Uterus (tissue), 4 donors: ENCODE measurements around the gene SERPINB10. TPM values are rescaled to one million over a fixed set of nuclear protein-coding genes. Genes with fewer than 3 reads are reported as not detected.

Experiments used
- DNase-seq, 2 donors: peaks; one replicate each; pipeline ENCODE4 v3.0.0-alpha.2; 2019 to 2020
- H3K27ac ChIP-seq, 2 donors: fragments of 200-600 bp; sonication (generic); 1 replicate in 1 of 2; 2 replicates in 1 of 2; pipeline ENCODE4 v1.5.1; 2016 to 2018
- H3K27me3 ChIP-seq, 2 donors: fragments of 200-600 bp; sonication (generic); one replicate each; pipeline ENCODE4 v1.5.1; 2018 to 2019; ENCODE audit warnings: control low read depth in 1 of 2
- H3K36me3 ChIP-seq, 2 donors: fragments of 200-600 bp; sonication (generic); one replicate each; pipeline ENCODE4 v1.5.1; 2019; ENCODE audit warnings: control low read depth in 1 of 2
- H3K4me1 ChIP-seq, 2 donors: fragments of 200-600 bp; sonication (generic); one replicate each; pipeline ENCODE4 v1.5.1; 2018 to 2019; ENCODE audit warnings: control low read depth in 1 of 2
- H3K4me3 ChIP-seq, 2 donors: fragments of 200-600 bp; sonication (generic); 1 replicate in 1 of 2; 2 replicates in 1 of 2; pipeline ENCODE4 v1.5.1; 2018 to 2019; ENCODE audit warnings: mild to moderate bottlenecking in 1 of 2
- H3K9me3 ChIP-seq, 2 donors: fragments of 200-600 bp; sonication (generic); one replicate each; pipeline ENCODE4 v1.5.1; 2019; ENCODE audit warnings: control low read depth in 1 of 2
- CTCF ChIP-seq, 4 experiments: fragments of 200-600 bp in 2 of 4; fragments of 450-650 bp in 2 of 4; sonication (generic) in 2 of 4; IDR thresholded peaks; one replicate each; pipeline ENCODE4 v1.5.1; 2016 to 2019; ENCODE audit warnings: antibody characterized with exemption in 4 of 4, mild to moderate bottlenecking in 2 of 4, moderate library complexity in 1 of 4
- POLR2A ChIP-seq, 2 donors: fragments of 450-650 bp; IDR thresholded peaks; one replicate each; pipeline ENCODE4 v1.6.1; 2016; ENCODE audit warnings: antibody characterized with exemption in 2 of 2, mild to moderate bottlenecking in 1 of 2, moderate library complexity in 1 of 2
- intact Hi-C: fragments of 100-400 bp; cut with DNase I; formaldehyde crosslinking; loops from one replicate; pipeline ENCODE4 v1.15.1; 2023; ENCODE audit warnings: low total_unique reads
- total RNA-seq, 4 donors: library from RNA; depleted of rRNA in 3 of 4; stranded (reverse); fragments of >200 nt in 3 of 4; gene quantifications; one replicate each; pipeline versions ENCODE4 v1.1.0 to v1.2.4, GENCODE V29; 2014 to 2023
- donor health status: DM: yes; HTN: yes; CAD: no.

SERPINB10 gene
- total RNA-seq, 4 donors from 2014 or later: not detected

- Histone ChIP-seq H3K36me3 (no peaks in the 10 kb centered on the region), H3K4me1 (no peaks in the 10 kb centered on the region)
- no peak for TF ChIP-seq CTCF (IDR thresholded peaks at IDR 0.05)
- TF ChIP-seq POLR2A (IDR thresholded peaks at IDR 0.05): no peak
Observed at GRCh38 chr18:63883617-63884016, 24.1 kb upstream of the SERPINB10 start.

DNA sequence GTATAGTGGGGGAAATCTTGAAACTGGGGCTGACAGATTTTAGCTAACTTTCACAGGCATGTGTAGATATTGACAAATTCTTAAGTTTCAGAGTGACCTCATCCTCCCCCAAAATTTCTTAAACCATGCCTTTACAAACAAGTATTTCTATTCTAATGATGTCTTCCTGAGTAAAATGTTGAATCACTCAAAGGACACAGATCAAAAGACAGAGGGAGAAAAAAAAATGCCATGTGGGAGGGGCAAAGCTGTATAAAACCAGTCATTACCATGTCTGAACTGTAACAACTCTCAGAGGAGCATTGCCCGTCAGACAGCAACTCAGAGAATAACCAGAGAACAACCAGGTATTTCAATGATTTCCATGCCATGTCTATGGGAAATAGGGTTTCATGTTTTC lies 20.3 kb upstream of the SERPINB10 start, which contains the start of gene SERPINB2:
Gene SERPINB2 (plus strand): TSS at position 282 of the 400 bp plus-strand sequence. CDS start 3,740 bp downstream, outside the sequence.
- DNase-seq: no peak
- H3K4me3 ChIP-seq: no peak within 1 kb of the TSS
- no peaks in the 10 kb centered on the region for H3K9me3 ChIP-seq
- no peak within 1 kb of the TSS for H3K27ac ChIP-seq
- H3K4me1 ChIP-seq: no peaks in the 10 kb centered on the region
- no peaks in the 10 kb centered on the region for H3K36me3 ChIP-seq
- no peaks in the 10 kb centered on the region for H3K27me3 ChIP-seq
- intact Hi-C loops: no loop called here
- TF ChIP-seq CTCF (IDR thresholded peaks at IDR 0.05) (no peak), POLR2A (IDR thresholded peaks at IDR 0.05) (no peak)

More at GRCh38 chr18:63883617-63884016, 24.1 kb upstream of the SERPINB10 start:
- intact Hi-C loops: no loop called here
- H3K27me3 ChIP-seq: no peaks in the 10 kb centered on the region
- H3K9me3 ChIP-seq: no peaks in the 10 kb centered on the region
- H3K4me3 ChIP-seq: no peak overlapping the region
- DNase-seq: no peak
- H3K27ac ChIP-seq: no peak overlapping the region

DNA sequence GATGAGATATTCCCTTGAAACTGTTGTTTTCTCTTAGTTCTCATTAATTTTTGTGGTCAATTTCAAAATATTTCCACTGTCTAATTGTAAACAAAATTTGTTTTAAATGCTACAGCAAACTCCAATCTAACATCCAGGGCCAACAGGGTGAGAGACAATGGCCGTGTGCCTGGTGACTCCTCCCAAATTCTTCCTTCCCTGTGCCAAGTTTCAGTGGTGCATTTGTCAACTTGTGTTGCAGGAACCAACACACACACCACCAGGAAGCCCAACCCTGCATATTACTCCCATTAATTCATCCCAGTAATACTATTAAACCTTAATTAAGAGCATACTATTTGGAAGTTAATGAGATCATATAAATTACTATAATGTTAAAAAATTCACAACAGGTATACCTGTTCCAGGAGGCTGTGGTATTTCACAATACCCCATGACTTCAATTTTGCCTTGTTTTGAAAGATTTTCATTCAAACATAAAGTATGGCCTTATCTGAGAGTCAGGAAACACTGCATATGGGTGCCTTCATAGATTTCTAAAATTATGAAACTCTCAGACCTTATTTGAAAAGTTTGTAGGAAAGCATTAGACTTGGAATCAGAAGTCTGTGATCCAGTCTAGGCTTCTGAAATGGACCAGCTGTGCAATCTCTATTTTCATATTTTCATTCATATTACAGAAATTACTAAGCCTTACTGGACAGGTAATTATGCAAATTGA lies 19.1 kb upstream of the SERPINB10 start:
- H3K36me3 ChIP-seq: no peaks in the 10 kb centered on the region
- intact Hi-C loops: no loop called here
- no peak overlapping the region for H3K4me3 ChIP-seq
- no peak for DNase-seq
- TF ChIP-seq CTCF (IDR thresholded peaks at IDR 0.05): no peak
- no peak for TF ChIP-seq POLR2A (IDR thresholded peaks at IDR 0.05)
- H3K9me3 ChIP-seq: no peaks in the 10 kb centered on the region
- no peaks in the 10 kb centered on the region for H3K27me3 ChIP-seq
- no peak overlapping the region for H3K27ac ChIP-seq
- H3K4me1 ChIP-seq: no peaks in the 10 kb centered on the region

- DNase-seq: no peak
- Histone ChIP-seq H3K9me3 (no peaks in the 10 kb centered on the region), H3K4me3 (no peak overlapping the region), H3K27ac (no peak overlapping the region), H3K27me3 (no peaks in the 10 kb centered on the region), H3K4me1 (no peaks in the 10 kb centered on the region), H3K36me3 (no peaks in the 10 kb centered on the region)
- intact Hi-C loops: no loop called here
- no peak for TF ChIP-seq POLR2A (IDR thresholded peaks at IDR 0.05)
- no peak for TF ChIP-seq CTCF (IDR thresholded peaks at IDR 0.05)
Observed at GRCh38 chr18:63889626-63890025, 18.1 kb upstream of the SERPINB10 start.

DNA sequence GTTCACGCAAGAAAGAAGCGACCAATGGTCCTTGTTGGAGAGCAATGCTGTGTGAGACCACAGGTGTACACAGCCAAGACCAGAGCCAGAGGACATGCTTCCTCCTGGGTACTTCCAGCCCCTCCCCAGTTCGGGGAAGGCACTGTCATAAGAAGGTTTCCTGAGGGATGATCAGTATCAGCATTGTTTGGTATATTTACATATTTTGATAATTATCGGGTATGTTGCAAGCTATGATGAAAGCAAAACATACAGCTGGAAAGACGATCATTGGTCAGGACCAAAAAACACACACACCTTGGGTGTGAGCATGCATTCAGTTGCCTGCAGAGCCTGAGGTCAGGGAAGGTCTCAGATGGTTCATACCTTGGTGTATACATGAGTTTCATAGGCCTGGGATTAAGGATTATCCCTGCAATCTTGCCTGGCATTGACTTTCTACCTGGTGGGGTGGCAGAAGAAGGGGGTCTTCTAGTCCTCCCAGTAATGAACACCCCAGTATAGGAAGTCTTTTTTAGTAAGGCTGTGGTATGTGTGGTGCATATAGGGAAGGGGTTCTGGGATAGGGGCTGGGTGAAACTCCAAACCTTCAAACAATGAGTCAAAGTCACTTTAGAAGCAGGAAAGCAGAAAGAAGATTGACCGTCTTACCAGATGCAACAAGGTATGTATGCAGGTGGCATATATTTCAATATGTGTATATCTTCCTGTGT lies 17.4 kb upstream of the SERPINB10 start:
- H3K27me3 ChIP-seq: no peaks in the 10 kb centered on the region
- no peak overlapping the region for H3K27ac ChIP-seq
- no peaks in the 10 kb centered on the region for H3K9me3 ChIP-seq
- no peak for DNase-seq
- H3K4me3 ChIP-seq: no peak overlapping the region
- TF ChIP-seq POLR2A (IDR thresholded peaks at IDR 0.05) (no peak), CTCF (IDR thresholded peaks at IDR 0.05) (no peak)
- no peaks in the 10 kb centered on the region for H3K4me1 ChIP-seq
- no peaks in the 10 kb centered on the region for H3K36me3 ChIP-seq
- intact Hi-C loops: no loop called here
